Measurements from ENCODE around the gene RTP4.

The RTP4 gene

DNA sequence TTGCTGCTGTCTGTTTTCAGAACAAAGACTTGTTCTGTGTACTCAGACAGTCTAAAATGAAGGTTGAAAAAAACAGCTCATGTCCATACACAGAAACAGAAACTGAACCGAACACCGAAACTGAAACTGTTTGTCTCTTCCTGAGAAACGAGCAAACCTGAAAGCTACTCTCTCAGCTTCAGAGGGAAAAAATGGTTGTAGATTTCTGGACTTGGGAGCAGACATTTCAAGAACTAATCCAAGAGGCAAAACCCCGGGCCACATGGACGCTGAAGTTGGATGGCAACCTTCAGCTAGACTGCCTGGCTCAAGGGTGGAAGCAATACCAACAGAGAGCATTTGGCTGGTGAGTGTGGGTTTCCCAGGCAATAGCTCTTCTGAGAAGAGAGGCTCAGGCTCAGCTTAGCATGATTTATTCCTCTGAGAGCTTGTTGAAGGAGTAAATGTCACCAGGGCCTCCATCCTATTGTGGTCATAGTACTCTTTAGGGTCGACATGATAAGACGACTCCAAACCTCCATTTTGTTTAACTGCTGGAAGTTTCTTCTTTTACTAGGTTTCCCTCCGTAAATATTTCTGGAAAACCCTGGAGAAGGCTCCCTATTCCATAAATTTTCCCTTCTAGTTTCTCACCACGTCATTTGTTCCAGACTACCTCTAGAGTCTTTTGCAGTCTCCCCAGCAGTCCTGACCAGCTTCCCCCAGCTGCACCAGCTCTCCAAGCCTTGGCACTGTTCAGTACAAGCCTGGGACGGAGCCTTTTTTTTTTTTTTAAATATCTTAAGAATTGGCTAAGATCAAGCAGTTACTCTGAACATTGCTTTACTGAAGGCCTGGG is at the start of gene RTP4:
RTP4 (plus strand) TSS at position 135 of the 838 bp plus-strand sequence; CDS start at position 192, 57 bp downstream.
- peak; percentile 10 for DNase-seq (ENCODE audit: low read depth, low spot score)

- DNase-seq (ENCODE audit: low read depth, low spot score) = no peak
Observed at GRCh38 chr3:187318819-187319616, 49.2 kb upstream of the RTP4 start.

GRCh38 chr3:187319699-187320302 is 48.4 kb upstream of the RTP4 start:
- DNase-seq (ENCODE audit: low read depth, low spot score) = no peak

- no peak for DNase-seq (ENCODE audit: low read depth, low spot score)
Observed at GRCh38 chr3:187321766-187322165, 46.4 kb upstream of the RTP4 start.

GRCh38 chr3:187322291-187322690 is 45.9 kb upstream of the RTP4 start:
- DNase-seq (ENCODE audit: low read depth, low spot score) = no peak

GRCh38 chr3:187323091-187323490 is 45.1 kb upstream of the RTP4 start:
- DNase-seq (ENCODE audit: low read depth, low spot score) = no peak

- no peak for DNase-seq (ENCODE audit: low read depth, low spot score)
Observed at GRCh38 chr3:187325632-187326031, 42.6 kb upstream of the RTP4 start.

GRCh38 chr3:187327845-187328244 is 40.3 kb upstream of the RTP4 start:
- DNase-seq (ENCODE audit: low read depth, low spot score) = no peak

GRCh38 chr3:187328691-187329090 is 39.5 kb upstream of the RTP4 start:
- DNase-seq (ENCODE audit: low read depth, low spot score) = no peak

DNA sequence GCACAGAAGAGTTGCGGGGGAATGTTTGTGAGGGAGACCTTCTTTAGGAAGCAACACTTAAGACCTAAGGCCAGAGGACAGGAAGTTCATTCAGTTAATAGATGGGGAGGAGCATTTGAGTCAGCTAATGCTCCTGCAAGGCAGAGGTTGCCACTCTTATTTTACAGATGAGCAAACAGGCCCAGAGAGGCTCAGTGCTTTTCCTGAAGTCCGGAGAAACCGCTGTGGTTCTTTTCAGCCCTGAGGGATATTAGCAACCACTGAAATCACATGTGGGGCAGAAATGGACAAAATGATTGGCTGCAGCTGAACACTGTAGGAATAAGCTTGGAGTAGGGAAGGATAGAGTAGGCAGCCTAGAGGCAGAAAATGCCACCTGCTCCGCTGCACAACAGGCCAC is 33.3 kb upstream of the RTP4 start:
- no peak for DNase-seq (ENCODE audit: low read depth, low spot score)

GRCh38 chr3:187336322-187336721 is 31.9 kb upstream of the RTP4 start:
- DNase-seq (ENCODE audit: low read depth, low spot score) = no peak

DNA sequence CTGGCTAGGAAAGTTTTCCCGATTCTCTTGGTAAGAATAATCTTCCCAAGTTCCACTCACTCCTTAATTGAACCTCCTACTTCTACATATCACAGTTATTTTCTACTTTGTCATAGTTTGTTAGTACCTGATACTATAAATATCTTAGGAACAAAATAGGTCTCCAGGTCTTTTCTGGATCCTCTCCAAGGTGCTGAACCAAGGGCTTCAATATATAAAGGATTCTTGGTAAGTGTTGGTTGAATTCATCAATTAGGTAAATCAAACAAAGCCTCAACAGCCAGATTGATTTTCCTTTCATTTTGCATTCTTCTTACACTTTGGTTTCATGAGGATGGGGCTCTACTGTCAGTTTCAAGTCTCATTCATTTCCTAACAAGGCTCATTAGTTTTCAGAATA is 27.6 kb upstream of the RTP4 start:
- no peak for DNase-seq (ENCODE audit: low read depth, low spot score)

DNA sequence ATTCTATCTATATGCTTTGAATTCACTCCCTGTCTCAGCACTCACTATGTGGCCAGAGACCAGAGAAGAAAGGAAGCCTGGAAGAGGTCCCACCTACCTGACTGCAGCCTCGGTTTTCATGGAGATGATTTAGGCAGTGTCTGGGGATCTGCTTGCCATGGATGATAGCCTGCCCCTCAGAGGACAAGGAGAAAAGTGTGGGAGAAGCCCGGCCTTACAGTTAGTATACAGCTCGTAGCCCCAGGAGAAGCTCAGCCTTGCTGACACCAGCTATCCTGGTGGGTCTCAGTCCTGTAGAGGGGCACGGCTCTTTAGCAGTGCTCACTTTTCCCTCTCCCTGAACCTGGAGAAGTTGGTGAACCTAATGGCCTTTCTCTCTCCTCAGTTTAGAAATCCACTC is 25.9 kb upstream of the RTP4 start:
- no peak for DNase-seq (ENCODE audit: low read depth, low spot score)

DNA sequence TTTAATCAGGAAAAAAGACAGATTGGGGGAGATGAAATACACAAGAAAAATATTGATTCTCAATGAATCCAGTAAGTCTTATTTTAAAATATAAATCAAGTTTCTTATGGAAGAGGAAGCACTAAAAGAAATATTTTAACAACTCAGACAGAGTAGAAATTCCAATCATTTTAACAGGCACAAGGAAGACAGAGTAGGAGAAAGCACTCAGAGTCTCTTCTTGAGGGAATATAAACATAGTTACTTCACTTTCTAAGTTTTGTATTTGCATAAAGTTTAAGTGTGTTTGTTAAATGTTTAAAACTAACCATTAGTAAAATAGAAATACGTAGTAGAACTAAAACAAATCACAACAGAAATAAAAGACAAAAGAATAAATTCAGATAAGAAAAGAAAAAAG is 24.5 kb upstream of the RTP4 start:
- no peak for DNase-seq (ENCODE audit: low read depth, low spot score)

DNA sequence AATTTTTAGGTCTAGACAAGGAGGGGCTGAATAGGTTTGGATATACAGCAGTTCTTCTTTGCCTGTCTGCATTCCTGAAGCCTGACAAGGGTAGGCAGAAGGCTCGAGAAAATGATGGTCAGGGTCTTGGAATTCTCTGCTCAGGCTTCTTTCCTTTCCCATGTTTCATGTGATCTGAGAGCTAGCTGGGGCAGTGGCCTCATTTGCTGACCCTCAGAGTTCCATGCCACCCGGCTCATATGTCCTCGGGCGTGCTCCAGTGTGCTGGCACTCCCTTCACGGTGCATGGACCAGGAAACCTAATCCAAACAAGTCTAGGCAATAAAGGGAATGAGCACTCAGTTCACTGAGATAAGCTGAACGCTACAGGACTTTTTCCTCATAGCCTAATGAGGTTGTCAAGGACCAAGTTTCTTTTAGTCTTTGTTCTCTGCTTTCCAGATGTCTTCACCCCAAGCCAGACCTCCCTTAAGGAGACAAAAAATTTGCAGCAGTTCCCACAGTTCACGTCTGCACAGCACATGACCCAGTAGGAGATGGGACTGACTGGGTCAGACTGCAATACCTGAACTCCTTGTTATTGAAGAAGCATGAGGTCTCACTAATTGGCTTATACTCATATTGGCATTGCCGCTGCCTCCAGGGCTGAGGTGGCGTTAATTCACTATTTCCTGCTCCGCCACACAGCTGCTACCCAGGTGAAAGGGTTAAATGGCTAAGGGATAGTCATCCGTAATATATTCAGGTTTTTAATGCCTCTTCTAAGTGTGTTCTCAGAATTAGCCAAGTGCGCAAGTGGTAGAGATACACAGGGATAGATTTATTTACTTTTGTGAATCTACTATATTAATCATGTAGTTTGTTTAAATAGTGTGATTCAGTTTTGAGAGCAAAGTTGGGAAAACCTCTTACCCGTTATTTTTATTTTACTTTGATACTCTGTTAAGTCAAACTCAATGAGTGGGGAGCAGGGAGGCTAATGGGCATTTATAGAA is 15.3 kb upstream of the RTP4 start:
- DNase-seq (ENCODE audit: low read depth, low spot score) = no peak

DNA sequence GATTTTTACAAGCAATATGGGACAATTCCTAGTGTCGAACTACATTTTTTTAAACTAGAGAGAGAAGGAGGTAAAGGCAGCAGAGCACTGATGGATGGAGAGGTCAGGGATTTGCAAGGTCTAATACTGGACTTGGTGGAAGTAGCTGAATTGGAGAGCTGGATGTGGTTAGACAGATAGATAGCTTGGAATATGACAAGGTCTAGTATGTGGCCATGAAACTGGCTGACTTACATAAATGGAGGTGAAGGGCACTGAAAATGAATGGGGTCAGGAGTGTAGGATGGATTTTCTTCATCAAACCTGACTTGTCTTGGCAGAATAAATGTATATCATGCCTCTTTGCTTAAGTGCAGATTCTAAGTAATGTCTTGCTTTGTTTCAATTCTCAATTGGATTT is 10.1 kb upstream of the RTP4 start:
- DNase-seq (ENCODE audit: low read depth, low spot score) = no peak

DNA sequence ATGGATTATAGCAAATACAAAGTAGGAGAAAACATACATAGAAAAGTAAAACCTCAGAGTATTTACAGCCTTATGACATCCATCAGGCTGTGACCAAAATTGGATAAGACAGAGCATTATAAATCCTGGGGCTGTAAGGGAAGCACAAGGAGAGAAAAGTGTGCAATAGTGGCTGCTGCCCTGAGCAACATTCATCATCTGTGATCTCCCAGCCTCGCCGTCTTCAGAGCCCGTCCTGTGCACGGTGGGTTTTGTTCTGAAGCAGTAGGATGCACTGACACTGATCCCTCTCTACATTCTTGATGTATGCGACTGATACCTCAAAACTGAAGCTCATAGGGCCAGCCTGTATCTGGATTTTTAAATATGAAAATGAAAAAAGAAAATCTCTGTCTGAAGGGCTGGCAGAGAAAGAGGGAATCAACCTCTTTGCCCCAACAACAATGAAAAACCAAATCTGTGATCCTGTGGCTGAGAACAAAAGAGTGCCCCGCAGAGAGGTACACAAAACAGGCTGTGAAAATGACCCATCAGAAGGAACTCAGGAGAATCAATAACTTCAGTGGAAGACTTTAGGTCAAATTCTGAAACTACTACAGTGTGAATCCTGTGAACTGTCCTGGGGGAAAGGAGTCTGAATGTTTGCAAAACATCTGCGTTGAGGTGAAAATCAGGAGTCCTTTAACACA is 8.2 kb upstream of the RTP4 start:
- DNase-seq (ENCODE audit: low read depth, low spot score) = no peak

GRCh38 chr3:187360596-187360995 is 7.6 kb upstream of the RTP4 start:
- no peak for DNase-seq (ENCODE audit: low read depth, low spot score)

DNA sequence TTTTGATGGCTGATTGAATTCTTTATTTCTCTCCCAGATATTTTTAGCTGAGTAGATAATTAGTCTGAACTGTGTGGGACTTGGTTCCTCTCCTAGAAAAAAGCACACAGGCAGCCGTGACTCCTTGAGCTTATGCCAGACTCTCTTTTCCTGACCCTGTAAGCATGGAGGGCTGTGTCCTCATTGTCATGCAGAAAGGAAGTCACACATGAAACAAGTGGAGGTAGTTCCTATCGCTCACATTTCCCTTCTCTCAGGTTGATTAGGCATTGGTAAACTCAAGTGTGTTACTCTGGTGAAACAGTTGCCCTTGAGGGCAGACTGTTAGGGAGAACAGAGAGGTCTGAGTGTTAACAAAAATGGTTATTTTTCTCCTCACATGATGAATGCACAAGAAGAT is 6.3 kb upstream of the RTP4 start:
- DNase-seq (ENCODE audit: low read depth, low spot score) = no peak

DNA sequence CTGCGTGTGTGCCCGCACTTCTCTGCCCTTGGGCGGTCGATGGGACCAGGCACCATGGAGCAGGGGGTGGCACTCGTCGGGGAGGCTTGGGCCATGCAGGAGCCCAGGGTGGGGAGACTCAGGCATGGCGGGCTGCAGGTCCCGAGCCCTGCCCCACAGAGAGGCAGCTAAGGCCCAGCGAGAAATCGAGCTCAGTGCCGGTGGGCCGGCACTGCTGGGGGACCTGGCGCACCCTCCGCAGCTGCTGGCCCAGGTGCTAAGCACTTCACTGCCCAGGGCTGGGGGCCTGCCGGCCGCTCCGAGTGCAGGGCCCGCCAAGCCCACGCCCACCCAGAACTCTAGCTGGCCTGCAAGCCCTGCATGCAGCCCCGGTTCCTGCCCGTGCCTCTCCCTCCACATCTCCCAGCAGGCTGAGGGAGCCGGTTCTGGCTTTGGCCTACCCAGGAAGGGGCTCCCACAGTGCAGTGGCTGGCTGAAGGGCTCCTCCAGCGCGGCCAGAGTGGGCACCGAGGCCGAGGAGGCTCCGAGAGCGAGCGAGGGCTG is 553 bp upstream of the RTP4 start:
- DNase-seq (ENCODE audit: low read depth, low spot score) = no peak

All from activated CD4-positive, CD25-positive, alpha-beta regulatory T cell treated with anti-CD3 and anti-CD28 coated beads, Interleukin-2, amount 50 U/mL, for 16 hours (primary cell).